Gastroesophageal sphincter (tissue), 4 donors: ENCODE data around the gene BACH2. TPM values are rescaled to one million over a fixed set of nuclear protein-coding genes. Genes with fewer than 3 reads are reported as not detected.

Source experiments
- ATAC-seq: fragments of 150-250 bp; one replicate; pipeline ENCODE4 v1.9.1; 2016; ENCODE audit warnings: mild to moderate bottlenecking, moderate library complexity
- H3K27ac ChIP-seq, 4 donors: fragments of 200-600 bp; sonication (generic) in 3 of 4; 1 replicate in 3 of 4; 2 replicates in 1 of 4; pipeline ENCODE4 v1.5.1; 2016 to 2019
- H3K27me3 ChIP-seq: fragments of 200-600 bp; sonication (generic); one replicate; pipeline ENCODE4 v1.5.1; 2019
- H3K36me3 ChIP-seq, 2 donors: fragments of 200-600 bp; sonication (generic); one replicate each; pipeline ENCODE4 v1.5.1; 2019; ENCODE audit warnings: control low read depth in 1 of 2
- H3K4me1 ChIP-seq, 3 donors: fragments of 200-600 bp; sonication (generic); 1 replicate in 2 of 3; 2 replicates in 1 of 3; pipeline ENCODE4 v1.5.1; 2016 to 2019; ENCODE audit warnings: control low read depth in 2 of 3
- H3K4me3 ChIP-seq, 2 donors: fragments of 200-600 bp; sonication (generic); one replicate each; pipeline ENCODE4 v1.5.1; 2019; ENCODE audit warnings: mild to moderate bottlenecking in 1 of 2, moderate library complexity in 1 of 2
- H3K9me3 ChIP-seq, 3 donors: fragments of 200-600 bp; sonication (generic); one replicate each; pipeline ENCODE4 v1.5.1; 2017 to 2019; ENCODE audit warnings: control low read depth in 2 of 3
- EP300 ChIP-seq: sonication (generic); formaldehyde crosslinking; IDR thresholded peaks from one replicate; pipeline ENCODE4 v1.6.1; 2017; ENCODE audit warnings: antibody characterized with exemption, mild to moderate bottlenecking
- POLR2A ChIP-seq, 2 donors: fragments of 450-650 bp; IDR thresholded peaks; one replicate each; pipeline ENCODE4 v1.6.1; 2017; ENCODE audit warnings: antibody characterized with exemption in 2 of 2, mild to moderate bottlenecking in 2 of 2, moderate library complexity in 1 of 2
- POLR2AphosphoS5 ChIP-seq: sonication (generic); formaldehyde crosslinking; IDR thresholded peaks from one replicate; pipeline ENCODE4 v1.6.1; 2017; ENCODE audit warnings: antibody characterized with exemption
- WGBS, 2 donors: methylation state at CpG; one replicate each; pipeline ENCODE4 v1.1.5; 2018; ENCODE audit warnings: low coverage in 1 of 2; 5-methylcytosine and 5-hydroxymethylcytosine counted together
- total RNA-seq, 4 donors: library from RNA; depleted of rRNA; stranded (reverse); fragments of >200 nt; gene quantifications; one replicate each; pipeline ENCODE4 v1.1.0, GENCODE V29; 2016
- TF ChIP-seq, protein P1 (sequence below), 4 experiments: fragments of 200-600 bp in 2 of 4; fragments of 450-650 bp in 2 of 4; sonication (generic) in 1 of 4; IDR thresholded peaks; one replicate each; pipeline ENCODE4 v1.5.1; 2017 to 2019; ENCODE audit warnings: antibody characterized with exemption in 4 of 4, mild to moderate bottlenecking in 2 of 4, moderate library complexity in 2 of 4

BACH2 gene
- total RNA-seq, 4 donors from 2014 or later: 3.5 to 10.4 (median 3.9) TPM

DNA sequence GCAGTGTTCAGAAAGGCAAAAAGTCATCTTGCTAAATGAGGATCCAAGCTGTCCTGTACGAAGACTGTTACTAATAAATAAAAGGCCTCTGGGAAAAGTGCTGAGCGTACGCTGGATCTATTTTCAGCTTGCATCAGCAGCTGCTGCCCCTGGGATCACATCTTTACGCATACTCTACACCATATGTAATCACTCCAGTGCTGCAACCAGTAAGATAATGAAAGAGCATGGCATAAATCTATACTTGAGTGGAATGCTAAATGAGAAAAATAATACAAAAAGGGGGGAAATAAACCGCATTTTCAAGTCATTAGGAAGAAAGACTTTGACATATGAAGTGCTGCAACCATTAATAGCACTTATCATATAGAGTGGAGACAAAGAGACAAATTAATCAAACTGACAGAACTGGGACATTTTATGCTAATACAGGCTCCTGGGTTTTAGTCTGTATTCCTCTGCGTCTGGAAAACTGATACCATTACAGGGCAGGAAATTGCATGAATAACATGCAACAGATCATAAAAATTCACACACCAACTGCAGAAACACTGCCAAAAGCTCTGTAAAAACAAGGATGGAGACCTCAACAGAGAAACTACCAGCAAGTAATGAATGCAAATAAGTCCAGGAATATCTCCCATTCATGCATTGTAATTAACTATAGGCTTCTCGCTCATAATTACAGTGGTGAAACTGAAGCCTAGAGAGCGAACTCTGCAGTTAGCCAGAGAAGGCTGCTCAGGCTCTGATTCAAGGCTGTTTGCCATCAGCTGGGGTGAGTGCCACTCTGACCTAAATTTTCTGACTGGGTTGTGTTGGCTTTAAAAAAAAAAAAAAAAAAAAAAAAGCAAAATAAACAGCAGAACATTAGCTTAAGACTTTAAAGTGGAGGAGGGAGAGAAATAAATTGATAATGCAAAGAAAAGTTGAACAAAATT, 318.6 kb downstream of the BACH2 start:
- H3K27ac ChIP-seq: peak overlapping the region in 1 of 4 donors; percentile 16
- TF ChIP-seq POLR2A (IDR thresholded peaks at IDR 0.05) (no peak), EP300 (no peak), POLR2AphosphoS5 (no peak)
- no peaks in the 10 kb centered on the region for H3K27me3 ChIP-seq
- WGBS, 2 donors: 35 to 36% methylated on average over 7 to 8 of the region's 8 CpGs
- no peak for ATAC-seq
- H3K36me3 ChIP-seq: no peaks in the 10 kb centered on the region
- H3K9me3 ChIP-seq: no peaks in the 10 kb centered on the region
- H3K4me1 ChIP-seq: peaks cover 0 to 18% (median 7%) of the 10 kb centered on the region in 3 donors
- H3K4me3 ChIP-seq: no peak overlapping the region

DNA sequence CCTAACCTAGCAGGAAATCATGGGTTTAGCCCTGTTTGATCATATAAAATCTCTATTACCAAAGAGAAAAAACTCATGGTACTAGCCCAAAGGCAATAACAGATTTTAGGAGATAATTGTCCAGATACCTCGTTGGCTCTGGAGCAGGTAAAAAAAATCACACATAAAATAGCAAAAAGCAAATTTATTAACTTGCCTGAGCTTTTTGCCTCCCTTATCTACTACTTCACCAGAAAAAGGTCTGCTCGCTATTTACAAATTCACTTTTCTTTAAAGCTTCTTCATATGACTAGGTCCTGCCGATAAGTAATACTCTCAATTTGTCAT, 320.0 kb downstream of the BACH2 start:
- no peaks in the 10 kb centered on the region for H3K27me3 ChIP-seq
- WGBS, 2 donors: 96 to 100% methylated on average over 3 of the region's 3 CpGs

DNA sequence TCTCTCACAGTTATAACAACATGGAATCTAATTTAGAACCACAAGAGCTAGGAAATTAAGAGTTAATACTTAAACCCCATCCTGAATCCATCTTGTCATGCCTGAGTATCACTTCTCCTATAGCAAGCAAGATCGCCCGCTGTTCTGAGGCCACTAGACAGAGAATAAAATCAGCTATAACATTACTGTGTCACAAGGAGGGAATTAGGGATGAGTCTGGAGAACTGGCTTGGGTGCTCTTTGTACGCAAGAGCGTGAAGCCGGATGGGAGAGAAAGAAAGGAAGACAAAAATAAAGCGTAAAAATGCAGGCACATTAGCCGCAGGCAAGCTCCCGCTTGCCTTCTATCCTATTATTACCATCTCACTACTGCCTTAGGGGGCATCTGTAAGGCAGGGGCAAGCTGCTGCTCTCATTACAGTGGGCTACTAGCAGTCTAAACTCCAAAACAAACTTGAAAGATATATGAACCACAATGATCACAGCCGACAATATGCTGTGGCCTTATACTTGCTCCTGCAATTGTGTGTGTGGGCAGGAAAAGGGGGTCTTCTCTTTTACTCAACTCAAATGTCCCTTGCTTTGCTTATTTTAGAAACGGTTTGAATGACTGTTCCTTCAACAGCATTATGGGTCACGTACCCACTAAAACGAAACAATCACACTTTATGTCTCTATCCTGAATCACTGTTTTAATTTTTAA, 320.5 kb downstream of the BACH2 start:
- ATAC-seq: no peak
- 84 to 89% methylated on average over 11 to 12 of the region's 12 CpGs for WGBS, 2 donors
- TF ChIP-seq, protein P1, sequence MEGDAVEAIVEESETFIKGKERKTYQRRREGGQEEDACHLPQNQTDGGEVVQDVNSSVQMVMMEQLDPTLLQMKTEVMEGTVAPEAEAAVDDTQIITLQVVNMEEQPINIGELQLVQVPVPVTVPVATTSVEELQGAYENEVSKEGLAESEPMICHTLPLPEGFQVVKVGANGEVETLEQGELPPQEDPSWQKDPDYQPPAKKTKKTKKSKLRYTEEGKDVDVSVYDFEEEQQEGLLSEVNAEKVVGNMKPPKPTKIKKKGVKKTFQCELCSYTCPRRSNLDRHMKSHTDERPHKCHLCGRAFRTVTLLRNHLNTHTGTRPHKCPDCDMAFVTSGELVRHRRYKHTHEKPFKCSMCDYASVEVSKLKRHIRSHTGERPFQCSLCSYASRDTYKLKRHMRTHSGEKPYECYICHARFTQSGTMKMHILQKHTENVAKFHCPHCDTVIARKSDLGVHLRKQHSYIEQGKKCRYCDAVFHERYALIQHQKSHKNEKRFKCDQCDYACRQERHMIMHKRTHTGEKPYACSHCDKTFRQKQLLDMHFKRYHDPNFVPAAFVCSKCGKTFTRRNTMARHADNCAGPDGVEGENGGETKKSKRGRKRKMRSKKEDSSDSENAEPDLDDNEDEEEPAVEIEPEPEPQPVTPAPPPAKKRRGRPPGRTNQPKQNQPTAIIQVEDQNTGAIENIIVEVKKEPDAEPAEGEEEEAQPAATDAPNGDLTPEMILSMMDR (IDR thresholded peaks at IDR 0.05): no peak
- no peak for TF ChIP-seq POLR2AphosphoS5
- TF ChIP-seq EP300: no peak
- Histone ChIP-seq H3K27ac (no peak overlapping the region), H3K4me3 (no peak overlapping the region), H3K9me3 (no peaks in the 10 kb centered on the region), H3K36me3 (no peaks in the 10 kb centered on the region), H3K4me1 (peaks cover 0 to 18% (median 7%) of the 10 kb centered on the region in 3 donors), H3K27me3 (no peaks in the 10 kb centered on the region)

More for the DNA sequence above, 320.0 kb downstream of the BACH2 start:
- H3K9me3 ChIP-seq: no peaks in the 10 kb centered on the region
- H3K4me3 ChIP-seq: no peak overlapping the region
- ATAC-seq: no peak
- TF ChIP-seq POLR2A (IDR thresholded peaks at IDR 0.05): no peak
- no peak for TF ChIP-seq EP300
- TF ChIP-seq POLR2AphosphoS5: no peak
- TF ChIP-seq, protein P1 (IDR thresholded peaks at IDR 0.05): no peak
- H3K36me3 ChIP-seq: no peaks in the 10 kb centered on the region
- H3K4me1 ChIP-seq: peaks cover 0 to 18% (median 7%) of the 10 kb centered on the region in 3 donors
- H3K27ac ChIP-seq: no peak overlapping the region

DNA sequence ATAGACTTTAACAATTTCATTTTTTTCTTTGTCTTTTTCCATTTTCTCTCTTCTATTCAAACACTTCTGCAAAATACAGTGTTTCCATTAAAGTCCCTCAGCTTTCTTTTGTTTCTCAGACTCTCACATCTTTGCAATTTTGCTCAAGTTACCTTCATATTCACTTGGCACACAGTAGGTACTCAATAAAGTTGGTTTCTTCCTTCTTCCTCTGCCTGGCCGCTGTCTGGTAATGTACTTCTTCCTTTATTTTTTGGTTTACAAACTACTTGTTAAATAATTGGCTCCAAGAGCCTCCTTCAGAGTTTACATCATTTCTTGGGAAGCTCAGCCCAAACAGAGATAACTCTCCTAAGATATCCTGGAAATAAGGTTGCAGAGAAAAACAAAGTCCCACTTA, 321.3 kb downstream of the BACH2 start:
- H3K4me3 ChIP-seq: no peak overlapping the region
- H3K27ac ChIP-seq: no peak overlapping the region
- peaks cover 0 to 26% (median 7%) of the 10 kb centered on the region in 3 donors for H3K4me1 ChIP-seq
- H3K36me3 ChIP-seq: no peaks in the 10 kb centered on the region
- ATAC-seq: no peak
- H3K27me3 ChIP-seq: no peaks in the 10 kb centered on the region
- WGBS, 2 donors: 88% methylated on average over 1 of the region's 1 CpG; no CpG with 5 or more reads in 1 of the 2 donors
- no peaks in the 10 kb centered on the region for H3K9me3 ChIP-seq
- no peak for TF ChIP-seq POLR2A (IDR thresholded peaks at IDR 0.05)
- TF ChIP-seq, protein P1 (IDR thresholded peaks at IDR 0.05): no peak
- no peak for TF ChIP-seq EP300
- no peak for TF ChIP-seq POLR2AphosphoS5

DNA sequence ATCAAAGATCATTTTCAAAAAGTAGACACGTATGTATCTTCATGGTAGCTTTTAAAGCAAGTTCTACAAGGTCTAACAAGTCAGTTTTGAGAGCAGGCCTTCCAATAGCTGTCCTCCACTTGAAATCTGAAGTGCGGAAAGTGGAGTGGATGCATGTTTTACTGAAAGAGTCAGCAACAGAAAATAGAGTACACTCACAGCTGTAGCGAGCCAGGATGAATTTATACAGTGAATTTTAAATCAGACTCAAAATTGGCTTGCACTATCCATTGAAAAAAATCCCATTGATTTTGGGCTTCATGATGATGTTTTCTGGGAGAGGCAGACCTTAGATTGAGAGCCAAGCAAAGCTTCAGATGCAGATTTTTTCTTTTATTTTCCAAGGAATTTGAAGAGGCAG, 321.8 kb downstream of the BACH2 start:
- H3K4me3 ChIP-seq: no peak overlapping the region
- ATAC-seq: no peak
- no peaks in the 10 kb centered on the region for H3K9me3 ChIP-seq
- H3K36me3 ChIP-seq: no peaks in the 10 kb centered on the region
- H3K27ac ChIP-seq: no peak overlapping the region
- H3K27me3 ChIP-seq: no peaks in the 10 kb centered on the region
- WGBS, 2 donors: 71 to 82% methylated on average over 3 of the region's 3 CpGs
- H3K4me1 ChIP-seq: peaks cover 0 to 27% (median 7%) of the 10 kb centered on the region in 3 donors
- TF ChIP-seq, protein P1 (IDR thresholded peaks at IDR 0.05): no peak
- no peak for TF ChIP-seq POLR2A (IDR thresholded peaks at IDR 0.05)
- no peak for TF ChIP-seq POLR2AphosphoS5
- TF ChIP-seq EP300: no peak
